GM18909 (cell line): ENCODE results near the gene TAMALIN.

Experiments used
- ATAC-seq: cut with Tn5 transposase; IDR thresholded peaks from one replicate; pipeline ENCODE4 v1.9.1; 2021; ENCODE audit warnings: mild to moderate bottlenecking; ENCODE audit not compliant: unreplicated experiment, poor library complexity

The TAMALIN gene

DNA sequence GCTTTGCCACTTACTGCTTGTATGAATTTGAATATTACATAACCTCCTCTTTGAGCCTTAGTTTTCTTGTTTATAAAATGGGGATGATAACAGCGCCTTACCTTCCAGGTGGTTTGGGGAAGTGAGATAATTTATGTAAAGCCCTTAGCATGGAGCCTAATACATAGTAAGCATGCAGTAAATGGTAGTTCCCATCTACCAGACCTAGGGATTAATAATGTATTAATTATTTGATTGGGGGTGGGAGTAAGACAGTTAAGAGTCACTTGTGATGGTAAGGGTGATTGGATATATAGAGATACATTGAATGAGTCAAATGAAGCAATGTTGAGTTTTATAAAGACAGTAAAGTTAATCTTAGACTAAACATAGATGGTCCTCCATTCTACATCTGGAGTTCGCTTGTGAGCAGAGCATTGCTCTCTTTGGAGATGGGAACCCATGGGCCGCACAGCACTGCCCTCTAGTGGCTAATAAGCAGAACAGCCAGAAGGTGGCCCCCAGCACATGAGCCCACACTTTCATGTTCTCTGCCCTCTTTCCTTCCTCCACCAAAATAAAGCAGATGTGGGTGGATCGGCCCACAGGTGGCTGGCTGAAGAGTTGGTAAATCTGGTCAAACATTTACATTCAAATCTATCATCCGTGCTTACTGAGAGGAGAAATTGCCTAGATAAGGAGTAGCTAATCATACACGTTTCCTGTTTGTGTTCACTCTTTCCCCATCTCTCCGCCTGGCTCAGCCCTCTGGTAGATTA lies 26.5 kb upstream of the TAMALIN start:
- peak; percentile 82 for ATAC-seq

DNA sequence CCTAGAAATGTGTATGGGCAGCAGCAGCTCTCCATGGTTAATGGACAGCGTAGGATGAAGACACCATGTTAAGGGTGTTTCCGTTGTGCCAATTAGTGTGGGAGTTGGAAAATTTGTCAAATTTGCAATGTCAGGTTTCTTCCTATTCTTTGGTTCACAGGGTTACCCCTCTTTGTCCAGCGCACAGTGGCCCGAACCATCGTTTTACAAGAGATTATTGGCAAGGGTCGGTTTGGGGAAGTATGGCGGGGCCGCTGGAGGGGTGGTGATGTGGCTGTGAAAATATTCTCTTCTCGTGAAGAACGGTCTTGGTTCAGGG lies 26.0 kb upstream of the TAMALIN start:
- no peak for ATAC-seq

DNA sequence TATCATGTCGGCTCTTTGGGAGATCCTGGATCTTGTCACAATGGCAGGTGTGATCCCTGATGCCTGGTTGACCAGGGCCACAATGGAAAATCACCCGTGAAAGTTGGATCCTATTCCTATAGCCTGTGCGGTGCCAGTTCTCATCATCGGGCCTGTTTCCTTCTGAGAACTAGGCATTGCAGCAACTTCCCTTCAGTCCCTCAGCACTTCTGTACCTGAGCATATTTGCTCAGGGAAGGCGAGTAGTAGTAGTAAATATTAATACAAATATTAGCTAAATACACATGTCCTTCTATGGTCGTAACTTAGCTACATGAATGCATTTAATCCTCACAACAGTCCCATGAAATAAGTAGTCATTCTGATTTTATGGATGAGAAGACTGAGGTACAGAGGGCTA lies 22.1 kb upstream of the TAMALIN start:
- no peak for ATAC-seq

DNA sequence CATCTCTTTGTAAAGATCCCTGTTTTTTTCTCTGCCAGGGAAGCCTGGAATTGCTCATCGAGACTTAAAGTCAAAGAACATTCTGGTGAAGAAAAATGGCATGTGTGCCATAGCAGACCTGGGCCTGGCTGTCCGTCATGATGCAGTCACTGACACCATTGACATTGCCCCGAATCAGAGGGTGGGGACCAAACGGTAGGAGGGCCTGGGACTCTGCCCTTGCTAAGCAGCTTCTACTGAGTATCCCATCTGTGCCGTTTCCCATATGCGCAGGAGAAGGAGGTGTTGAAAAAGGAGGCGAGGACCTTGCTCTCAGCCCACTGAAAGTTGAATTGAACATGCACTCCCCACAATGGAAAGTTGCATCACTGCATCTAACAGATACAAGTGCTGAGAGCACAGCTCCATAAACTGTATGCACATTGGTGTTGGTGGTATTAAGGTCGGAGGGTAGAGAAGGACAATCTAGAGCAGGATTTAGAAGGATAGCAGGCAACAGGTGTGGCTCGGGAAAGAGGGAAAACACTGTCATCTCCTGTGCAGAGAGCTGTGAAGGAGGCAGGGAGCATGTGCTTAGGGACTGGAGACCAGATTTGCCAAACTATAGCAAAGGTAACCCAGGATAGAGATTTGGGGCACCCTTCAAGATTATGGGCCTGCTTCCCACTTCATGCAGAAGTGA lies 21.5 kb upstream of the TAMALIN start:
- no peak for ATAC-seq

DNA sequence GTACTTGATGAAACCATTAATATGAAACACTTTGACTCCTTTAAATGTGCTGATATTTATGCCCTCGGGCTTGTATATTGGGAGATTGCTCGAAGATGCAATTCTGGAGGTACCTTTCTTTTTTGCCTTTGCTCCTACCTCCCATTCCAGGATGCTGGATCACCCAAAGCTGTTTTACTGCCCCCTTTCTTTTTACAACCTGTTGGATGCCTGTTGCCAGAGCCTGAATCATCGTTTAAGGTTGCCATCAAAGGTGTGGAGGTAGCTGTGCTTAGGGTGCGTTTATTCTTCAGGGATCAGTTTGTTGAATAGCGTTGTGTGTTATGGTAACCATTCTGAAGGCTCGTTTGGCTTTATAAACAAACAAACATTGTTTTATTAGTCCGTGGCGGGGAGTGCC lies 19.9 kb upstream of the TAMALIN start:
- ATAC-seq, result no peak

DNA sequence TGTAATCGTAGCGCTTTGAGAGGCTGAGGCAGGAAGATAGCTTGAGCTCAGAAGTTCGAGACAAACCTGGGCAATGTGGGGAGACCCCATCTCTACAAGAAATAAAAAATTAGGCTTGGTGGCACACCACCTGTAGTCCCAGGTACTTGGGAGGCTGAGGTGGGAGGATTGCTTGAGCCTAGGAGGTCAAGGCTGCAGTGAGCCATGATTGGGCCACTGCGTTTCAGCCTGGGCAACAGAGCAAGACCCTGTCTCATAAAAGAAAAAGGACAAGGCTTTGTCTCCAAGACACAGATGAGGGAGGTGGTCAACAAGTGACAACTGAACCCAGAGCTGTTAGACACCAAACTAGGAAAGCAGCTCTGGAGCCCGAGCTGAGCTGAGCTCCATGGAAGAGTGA lies 14.5 kb upstream of the TAMALIN start:
- no peak for ATAC-seq

DNA sequence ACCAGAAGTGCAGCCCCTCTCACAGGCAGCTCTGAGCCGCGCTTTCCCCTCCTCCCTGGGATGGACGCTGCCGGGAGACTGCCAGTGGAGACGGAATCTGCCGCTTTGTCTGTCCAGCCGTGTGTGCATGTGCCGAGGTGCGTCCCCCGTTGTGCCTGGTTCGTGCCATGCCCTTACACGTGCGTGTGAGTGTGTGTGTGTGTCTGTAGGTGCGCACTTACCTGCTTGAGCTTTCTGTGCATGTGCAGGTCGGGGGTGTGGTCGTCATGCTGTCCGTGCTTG lies 12.3 kb upstream of the TAMALIN start:
- ATAC-seq, result no peak

DNA sequence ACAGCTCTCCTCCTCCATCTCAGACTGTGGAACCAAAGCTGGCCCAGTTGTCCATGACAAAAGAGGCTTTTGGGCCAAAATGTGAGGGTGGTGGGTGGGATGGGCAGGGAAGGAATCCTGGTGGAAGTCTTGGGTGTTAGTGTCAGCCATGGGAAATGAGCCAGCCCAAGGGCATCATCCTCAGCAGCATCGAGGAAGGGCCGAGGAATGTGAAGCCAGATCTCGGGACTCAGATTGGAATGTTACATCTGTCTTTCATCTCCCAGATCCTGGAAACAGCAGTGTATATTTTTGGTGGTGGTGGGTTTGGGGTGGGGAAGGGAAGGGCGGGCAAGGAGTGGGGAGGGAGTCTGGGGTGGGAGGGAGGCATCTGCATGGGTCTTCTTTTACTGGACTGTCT lies 11.8 kb upstream of the TAMALIN start:
- ATAC-seq, result no peak

DNA sequence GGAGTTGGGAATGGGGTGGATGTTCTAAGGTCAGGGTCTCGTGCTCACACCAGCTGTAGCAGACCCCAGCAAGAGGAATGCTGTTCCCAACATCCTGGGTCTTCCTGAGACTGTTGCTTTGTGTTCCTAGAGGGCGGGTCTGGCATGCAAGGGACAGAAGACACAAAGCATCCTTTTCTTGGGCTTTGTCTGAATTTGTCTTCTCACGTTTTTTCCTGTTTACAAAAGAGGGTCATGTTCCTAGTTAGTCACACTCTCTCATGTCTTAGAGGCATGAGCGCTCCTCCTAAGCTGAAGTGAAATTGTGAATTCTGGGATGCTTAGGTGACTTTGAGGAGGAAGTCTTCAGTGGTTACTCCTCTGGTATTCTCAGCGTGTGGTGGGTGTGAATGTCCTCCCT lies 9.6 kb upstream of the TAMALIN start:
- no peak for ATAC-seq

DNA sequence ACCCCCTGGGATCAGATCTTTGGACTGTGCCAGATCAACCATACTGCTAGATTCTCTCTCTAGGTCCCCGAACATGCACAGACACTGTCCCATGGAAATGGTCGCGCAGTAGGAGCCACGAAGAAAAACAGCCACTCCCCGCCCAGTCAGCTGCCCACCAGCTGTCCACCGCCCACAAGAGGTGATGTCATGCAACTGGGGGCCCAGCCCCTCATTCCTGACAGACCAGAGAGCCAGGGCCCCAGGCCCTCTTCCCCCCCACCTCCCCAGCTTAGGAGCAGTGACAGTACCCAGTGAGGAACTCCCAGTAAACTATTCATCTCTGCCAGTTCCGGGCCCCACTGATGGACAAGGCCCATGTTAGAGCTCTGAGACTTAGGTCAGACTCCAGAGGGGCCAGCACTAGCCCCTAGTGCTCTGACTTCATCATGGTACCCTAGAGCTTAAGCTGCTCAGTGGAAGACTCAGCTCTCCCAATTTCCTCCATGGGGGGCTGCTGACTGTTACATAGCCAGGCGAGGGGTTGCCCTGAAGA lies 3.7 kb upstream of the TAMALIN start:
- no peak for ATAC-seq

DNA sequence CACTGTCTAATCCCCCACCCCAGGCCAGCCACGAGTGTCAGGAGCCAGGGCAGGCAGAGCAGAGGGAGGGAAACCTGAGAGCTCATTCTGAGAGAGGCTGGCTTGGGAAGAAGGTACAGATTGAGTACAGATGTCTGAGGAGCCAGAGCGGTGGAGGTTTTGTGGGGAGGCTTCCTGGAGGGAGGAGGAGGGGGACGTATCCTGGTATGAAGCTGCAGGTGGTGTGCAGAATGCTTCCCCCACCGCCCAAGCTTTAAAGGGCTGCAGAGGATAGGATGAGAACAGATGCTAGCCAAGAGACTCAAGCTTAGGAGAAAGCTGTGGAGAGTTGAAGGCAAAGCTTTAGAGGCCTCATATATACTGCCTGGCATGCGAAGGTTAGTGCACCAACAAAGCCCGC lies 3.2 kb upstream of the TAMALIN start:
- ATAC-seq, result no peak

DNA sequence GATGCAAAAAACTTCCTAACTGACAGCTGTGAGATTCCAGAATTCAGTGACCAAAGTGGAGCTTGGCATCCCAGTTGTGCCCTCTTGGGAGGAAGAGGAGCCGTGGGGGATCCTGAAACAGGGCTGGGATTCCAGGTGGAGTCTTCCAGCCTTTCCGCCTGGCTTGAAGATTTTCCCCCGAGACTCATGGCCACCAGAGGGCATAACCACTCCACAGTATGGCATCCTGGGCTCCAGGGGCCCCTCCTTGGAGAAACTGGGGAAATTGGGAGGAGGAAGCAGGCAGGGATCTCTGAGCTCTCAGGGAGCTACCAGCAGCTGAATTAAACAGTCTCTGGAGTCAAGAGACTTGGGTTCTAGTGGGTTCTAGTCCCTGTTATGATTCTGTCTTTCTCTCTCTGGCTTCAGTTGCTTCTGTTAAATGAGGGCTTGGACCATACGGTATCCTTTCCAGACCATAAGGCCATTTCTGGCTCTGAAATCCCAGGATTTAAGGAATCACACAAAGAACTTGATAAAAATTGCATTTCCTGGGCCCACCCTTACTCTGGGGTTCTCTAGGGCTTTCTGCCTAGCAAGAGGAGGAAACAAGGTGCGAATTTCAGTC lies 2.6 kb upstream of the TAMALIN start:
- ATAC-seq, result no peak

DNA sequence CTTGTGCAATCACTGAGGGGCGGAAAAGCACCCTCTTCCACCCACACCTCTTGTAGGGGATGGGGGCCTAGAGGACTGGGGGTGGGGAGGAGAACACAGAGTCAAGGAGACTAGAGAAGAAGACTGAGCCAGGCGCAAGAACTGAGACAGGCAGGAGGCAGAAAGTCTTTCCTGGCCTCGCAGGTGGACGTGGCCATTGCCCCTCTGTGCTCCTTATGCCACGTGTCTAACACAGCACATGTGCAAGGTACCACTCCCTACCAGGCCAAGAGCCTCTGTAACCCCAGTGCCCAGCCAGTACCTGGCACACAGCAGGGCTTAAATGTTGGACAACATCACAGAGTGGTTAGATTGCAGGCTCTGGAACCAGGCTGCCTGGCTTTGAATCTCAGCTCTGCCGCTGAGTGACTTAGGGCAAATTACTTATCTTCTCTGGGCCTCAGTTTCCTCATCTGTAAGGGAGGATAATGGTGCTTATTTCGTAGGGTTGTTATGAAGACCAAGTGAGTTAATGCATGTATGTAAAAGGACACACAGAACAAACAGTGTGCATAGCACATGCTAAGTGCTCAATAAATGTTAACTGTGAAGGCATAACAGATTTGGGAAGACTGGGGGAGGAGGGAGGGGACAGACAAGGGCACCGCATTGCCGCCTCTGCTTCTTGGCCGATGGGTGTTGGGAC lies 1.4 kb upstream of the TAMALIN start:
- ATAC-seq, result no peak

DNA sequence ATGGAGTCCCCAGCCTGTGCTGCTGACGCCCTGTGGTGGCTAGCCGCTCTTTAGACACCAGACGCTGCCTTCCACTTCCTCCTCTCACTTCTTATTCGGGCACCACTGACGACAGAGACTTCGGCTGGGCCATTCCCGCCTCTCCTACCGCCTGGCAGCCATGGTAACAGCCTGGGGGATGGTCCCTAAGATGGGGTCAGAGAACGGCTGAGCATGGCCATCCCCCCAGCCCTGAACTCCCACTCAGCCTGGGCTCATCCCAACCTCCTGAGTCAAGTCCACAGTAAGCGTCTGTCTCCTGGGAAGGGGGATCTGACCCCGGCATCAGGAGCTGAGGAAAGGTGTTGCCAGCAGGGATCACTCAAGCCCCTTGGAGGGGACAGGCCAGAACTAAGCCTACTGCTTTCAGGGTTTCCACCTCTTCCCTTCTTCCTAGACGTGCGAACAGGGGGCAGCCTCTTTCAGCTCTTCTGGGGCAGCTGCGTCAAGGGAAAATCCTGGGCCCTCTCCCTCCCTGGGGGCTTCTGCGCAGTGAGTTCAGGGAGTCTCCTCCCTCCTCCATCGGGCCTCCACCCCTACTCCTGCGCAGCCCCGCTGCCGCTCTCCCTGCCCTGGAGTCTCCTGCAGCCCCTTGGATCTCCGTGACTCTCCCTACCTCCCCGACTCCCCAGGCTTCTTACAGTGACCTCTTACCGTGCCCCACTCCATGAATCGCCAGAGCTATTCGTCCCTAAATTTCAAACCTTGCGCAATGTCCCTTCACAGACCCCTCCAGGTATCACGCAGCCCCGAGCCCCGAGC lies 643 bp upstream of the TAMALIN start:
- peak; percentile 68 for ATAC-seq

DNA sequence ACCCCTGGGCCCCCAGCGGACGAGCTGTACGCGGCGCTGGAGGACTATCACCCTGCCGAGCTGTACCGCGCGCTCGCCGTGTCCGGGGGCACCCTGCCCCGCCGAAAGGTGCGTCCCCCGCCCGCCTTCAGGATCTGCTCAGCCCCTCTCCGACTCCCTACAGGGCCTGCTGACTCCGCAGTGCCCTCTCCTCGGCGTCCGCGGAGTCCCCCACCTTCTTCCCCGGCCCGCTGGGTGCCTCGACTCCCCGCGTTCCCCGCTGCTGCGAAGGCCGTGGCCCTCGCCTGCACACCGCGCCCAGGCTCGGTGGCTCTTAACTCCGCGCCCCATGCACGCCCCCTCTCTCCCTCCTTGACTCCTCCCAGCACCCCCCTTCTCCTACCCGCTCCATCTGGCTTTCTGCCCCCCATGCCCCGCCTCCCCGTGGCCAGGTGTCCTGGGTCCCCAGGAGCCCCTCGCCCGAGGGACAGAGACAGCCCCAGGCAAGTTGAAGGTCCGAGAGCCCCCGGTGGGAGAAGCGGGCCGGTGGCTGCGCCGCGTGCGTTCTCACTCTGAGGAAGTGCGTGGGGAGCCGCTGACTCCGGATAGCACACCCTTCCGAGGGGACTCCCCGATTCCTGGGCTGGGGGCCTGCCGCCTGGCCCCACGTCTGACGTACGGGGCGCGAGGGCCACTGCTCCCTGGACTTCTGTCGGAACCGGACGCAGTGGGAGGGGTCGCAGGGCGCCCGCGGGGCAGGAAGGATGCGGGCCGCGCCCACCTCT lies 594 bp downstream of the TAMALIN start:
- no peak for ATAC-seq

DNA sequence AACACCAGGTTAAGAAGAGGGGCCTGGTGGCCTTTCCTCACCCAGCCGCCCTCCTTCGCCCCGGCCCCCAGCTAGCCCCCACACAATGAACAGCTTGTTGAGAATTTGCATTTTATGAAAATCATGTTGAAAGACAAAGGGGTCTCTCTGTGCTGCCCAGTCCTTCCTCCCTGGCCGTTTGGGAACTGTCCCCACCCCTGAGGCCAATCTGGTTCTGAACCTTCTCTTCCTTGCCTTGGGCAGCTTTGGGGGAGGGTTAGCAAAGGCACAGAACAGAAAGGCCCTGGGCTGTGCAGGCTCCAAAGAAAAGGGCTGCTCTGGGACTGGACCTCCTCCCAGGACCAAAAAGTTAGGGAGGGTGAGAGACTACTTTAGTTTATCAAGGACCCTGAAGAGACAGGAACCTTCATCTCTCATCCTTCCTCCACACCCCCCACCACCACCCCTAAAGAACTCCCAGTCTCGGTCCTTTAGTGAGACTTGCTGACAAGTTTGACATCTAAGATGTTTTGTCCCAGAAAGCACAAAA lies 1.3 kb downstream of the TAMALIN start:
- no peak for ATAC-seq

DNA sequence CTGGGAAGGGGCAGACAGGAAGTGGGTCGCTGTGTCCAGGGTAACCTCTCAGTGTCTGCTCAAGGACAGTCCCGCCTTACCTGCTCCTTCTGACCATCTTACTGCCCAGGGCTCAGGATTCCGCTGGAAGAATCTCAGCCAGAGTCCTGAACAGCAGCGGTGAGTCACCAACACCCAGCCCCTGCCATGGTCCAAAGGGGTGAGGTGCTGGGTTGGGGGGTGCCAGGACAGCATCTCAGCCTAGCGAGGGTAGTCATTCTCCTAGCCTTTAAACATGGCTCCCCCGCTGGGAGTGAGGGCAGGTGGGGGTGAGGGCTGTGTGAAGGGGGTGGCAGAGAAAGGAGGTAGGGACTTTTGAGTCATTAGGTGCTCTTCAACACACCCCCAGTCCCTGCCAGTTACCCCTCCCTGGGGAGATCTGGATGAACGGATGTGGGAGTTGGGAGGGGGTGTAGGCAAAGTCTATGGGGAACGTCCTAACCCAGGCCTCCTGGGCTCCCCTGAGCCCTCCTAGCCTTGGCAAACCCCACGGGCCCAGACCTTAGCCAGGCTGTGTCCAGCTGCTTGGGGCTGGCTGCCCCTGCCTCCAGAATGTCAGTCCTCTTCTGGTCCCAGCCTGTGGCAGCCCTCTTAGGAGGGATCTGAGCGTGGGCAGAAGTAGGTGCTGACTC lies 2.5 kb downstream of the TAMALIN start:
- ATAC-seq, result no peak

DNA sequence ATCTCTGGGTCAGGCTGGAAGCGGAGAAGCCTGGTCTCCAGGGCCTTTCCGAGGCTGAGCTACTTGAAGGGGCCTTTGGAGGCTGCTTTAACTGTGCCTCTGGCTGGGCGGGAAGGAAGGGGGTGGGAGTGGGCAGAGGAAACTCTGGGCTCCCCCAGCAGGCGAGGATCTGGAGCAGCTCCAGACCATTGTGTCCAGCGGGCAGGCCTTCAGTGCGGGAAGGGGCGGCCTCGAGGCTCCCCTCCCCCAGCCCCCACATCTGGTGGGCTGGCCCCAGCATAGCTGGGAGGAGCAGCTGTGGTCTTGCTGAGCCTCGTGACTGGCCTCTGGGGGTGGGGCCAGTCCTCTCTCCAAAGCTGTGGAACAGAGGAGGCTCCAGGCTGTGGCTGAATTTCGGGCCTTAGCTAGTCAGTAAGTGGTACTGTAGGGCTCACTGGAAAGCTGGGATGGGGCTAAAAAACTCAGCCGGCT lies 3.4 kb downstream of the TAMALIN start:
- ATAC-seq, result no peak
